Prostate gland (tissue), 2 donors: ENCODE data around the gene CRLF3. TPM values are rescaled to one million over a fixed set of nuclear protein-coding genes. Genes with fewer than 3 reads are reported as not detected.
"Not testable (repeated sequence)": the region's sequence is repeated elsewhere in the genome, so short reads cannot be mapped to it uniquely, and the experiment has no call there.

ENCODE experiments used
- DNase-seq: peaks from one replicate; pipeline ENCODE4 v3.0.0-alpha.2; 2019; ENCODE audit warnings: low spot score
- H3K27ac ChIP-seq, 2 donors: fragments of 200-600 bp; sonication (generic); 2 replicates each; pipeline ENCODE4 v1.5.1; 2017 to 2019
- H3K27me3 ChIP-seq: fragments of 200-600 bp; sonication (generic); replicated peaks from 2 replicates; pipeline ENCODE4 v1.5.1; 2019; ENCODE audit not compliant: insufficient read depth
- H3K36me3 ChIP-seq, 2 donors: fragments of 200-600 bp; sonication (generic); 1 replicate in 1 of 2; 2 replicates in 1 of 2; pipeline versions ENCODE4 v1.5.1 to v1.8.1; 2017 to 2019
- H3K4me1 ChIP-seq: fragments of 200-600 bp; sonication (generic); replicated peaks from 2 replicates; pipeline ENCODE4 v1.5.1; 2019
- H3K4me3 ChIP-seq, 2 donors: fragments of 200-600 bp; sonication (generic); 2 replicates each; pipeline ENCODE4 v1.5.1; 2017 to 2019
- H3K9me3 ChIP-seq: fragments of 200-600 bp; sonication (generic); 2 replicates; pipeline ENCODE4 v1.5.1; 2017
- POLR2A ChIP-seq: fragments of 450-650 bp; IDR thresholded peaks from one replicate; pipeline ENCODE4 v1.6.1; 2016; ENCODE audit warnings: antibody characterized with exemption, mild to moderate bottlenecking
- POLR2AphosphoS5 ChIP-seq: sonication (generic); formaldehyde crosslinking; IDR thresholded peaks from one replicate; pipeline ENCODE4 v1.6.1; 2017; ENCODE audit warnings: antibody characterized with exemption
- WGBS: methylation state at CpG from one replicate; pipeline ENCODE4 v1.1.5; 2018; 5-methylcytosine and 5-hydroxymethylcytosine counted together
- intact Hi-C: fragments of 100-400 bp; cut with DNase I; formaldehyde crosslinking; loops from one replicate; pipeline ENCODE4 v1.14.2; 2022
- total RNA-seq, 2 donors: library from RNA; depleted of rRNA; stranded (reverse); fragments of >200 nt; gene quantifications; one replicate each; pipeline ENCODE4 v1.1.0, GENCODE V29; 2016
- TF ChIP-seq, protein P1 (sequence below), 4 experiments: fragments of 200-600 bp in 2 of 4; fragments of 450-650 bp in 2 of 4; sonication (generic) in 2 of 4; IDR thresholded peaks; 1 replicate in 3 of 4; 2 replicates in 1 of 4; pipeline ENCODE4 v1.5.1; 2016 to 2019; ENCODE audit warnings: antibody characterized with exemption in 4 of 4, mild to moderate bottlenecking in 2 of 4, moderate library complexity in 2 of 4

Gene CRLF3
- total RNA-seq, 2 donors from 2014 or later = 8.0 to 14.8 TPM

DNA sequence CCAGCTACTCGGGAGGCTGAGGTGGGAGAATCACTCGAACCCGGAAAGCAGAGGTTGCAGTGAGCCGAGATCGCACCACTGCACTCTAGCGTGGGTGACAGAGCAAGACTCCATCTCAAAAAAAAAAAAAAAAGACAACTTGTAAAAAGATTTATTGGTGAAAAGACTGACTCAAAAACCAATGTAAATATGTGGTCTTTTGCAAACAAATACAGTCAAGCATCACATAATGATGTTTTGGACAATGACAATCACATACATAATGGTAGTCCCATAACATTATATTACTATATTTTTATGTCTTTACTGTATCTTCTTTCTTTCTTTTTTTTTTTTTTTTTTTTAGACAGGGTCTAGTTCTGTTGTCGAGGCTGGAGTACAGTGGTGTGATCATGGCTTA is 8.3 kb downstream of the CRLF3 start:
- Histone ChIP-seq H3K36me3 (no peaks in the 10 kb centered on the region), H3K27me3 (no peaks in the 10 kb centered on the region), H3K4me1 (no peaks in the 10 kb centered on the region), H3K9me3 (no peaks in the 10 kb centered on the region), H3K4me3 (no peak overlapping the region), H3K27ac (no peak overlapping the region)
- no peak for DNase-seq
- WGBS = 91% methylated on average over 7 of the region's 7 CpGs
- intact Hi-C loops = no loop called here
- TF ChIP-seq, protein P1, sequence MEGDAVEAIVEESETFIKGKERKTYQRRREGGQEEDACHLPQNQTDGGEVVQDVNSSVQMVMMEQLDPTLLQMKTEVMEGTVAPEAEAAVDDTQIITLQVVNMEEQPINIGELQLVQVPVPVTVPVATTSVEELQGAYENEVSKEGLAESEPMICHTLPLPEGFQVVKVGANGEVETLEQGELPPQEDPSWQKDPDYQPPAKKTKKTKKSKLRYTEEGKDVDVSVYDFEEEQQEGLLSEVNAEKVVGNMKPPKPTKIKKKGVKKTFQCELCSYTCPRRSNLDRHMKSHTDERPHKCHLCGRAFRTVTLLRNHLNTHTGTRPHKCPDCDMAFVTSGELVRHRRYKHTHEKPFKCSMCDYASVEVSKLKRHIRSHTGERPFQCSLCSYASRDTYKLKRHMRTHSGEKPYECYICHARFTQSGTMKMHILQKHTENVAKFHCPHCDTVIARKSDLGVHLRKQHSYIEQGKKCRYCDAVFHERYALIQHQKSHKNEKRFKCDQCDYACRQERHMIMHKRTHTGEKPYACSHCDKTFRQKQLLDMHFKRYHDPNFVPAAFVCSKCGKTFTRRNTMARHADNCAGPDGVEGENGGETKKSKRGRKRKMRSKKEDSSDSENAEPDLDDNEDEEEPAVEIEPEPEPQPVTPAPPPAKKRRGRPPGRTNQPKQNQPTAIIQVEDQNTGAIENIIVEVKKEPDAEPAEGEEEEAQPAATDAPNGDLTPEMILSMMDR (IDR thresholded peaks at IDR 0.05) = no peak
- no peak for TF ChIP-seq POLR2AphosphoS5

DNA sequence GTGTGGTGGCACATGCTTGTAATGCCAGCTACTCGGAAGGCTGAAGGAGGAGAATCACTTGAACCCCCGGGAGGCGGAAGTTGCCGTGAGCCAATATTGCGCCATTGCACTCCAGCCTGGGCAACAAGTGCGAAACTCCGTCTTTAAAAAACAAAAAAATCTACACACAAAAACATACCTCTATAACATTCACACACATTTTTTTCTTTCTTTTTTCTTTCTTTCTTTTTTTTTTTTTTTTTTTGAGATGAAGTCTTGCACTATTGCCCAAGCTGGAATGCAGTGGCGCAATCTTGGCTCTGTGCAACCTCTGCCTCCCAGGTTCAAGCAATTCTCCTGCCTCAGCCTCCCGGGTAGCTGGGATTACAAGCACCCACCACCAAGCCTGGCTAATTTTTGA is 9.6 kb downstream of the CRLF3 start:
- WGBS = 95% methylated on average over 9 of the region's 9 CpGs
- H3K27me3 ChIP-seq, H3K27ac ChIP-seq, H3K4me1 ChIP-seq, H3K4me3 ChIP-seq, DNase-seq, H3K9me3 ChIP-seq, H3K36me3 ChIP-seq, intact Hi-C loops: not testable (repeated sequence)

DNA sequence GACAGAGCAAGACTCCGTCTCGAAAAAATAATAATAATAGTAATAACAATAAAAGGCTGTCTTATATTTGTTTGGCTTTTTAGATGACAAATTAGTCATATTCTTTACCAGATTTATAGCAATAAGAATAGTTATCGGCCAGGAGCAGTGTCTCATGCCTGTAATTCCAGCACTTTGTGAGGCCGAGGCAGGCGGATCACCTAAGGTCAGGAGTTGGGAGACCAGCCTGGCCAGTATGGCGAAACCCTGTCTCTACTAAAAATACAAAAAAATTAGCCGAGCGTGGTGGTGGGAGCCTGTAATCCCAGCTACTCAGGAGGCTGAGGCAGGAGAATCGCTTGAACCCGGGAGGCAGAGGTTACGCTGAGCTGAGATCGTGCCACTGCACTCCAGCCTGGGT is 10.3 kb downstream of the CRLF3 start:
- DNase-seq, H3K36me3 ChIP-seq, intact Hi-C loops, H3K4me1 ChIP-seq, H3K4me3 ChIP-seq, H3K9me3 ChIP-seq, H3K27ac ChIP-seq, H3K27me3 ChIP-seq: not testable (repeated sequence)
- 93% methylated on average over 12 of the region's 12 CpGs for WGBS

DNA sequence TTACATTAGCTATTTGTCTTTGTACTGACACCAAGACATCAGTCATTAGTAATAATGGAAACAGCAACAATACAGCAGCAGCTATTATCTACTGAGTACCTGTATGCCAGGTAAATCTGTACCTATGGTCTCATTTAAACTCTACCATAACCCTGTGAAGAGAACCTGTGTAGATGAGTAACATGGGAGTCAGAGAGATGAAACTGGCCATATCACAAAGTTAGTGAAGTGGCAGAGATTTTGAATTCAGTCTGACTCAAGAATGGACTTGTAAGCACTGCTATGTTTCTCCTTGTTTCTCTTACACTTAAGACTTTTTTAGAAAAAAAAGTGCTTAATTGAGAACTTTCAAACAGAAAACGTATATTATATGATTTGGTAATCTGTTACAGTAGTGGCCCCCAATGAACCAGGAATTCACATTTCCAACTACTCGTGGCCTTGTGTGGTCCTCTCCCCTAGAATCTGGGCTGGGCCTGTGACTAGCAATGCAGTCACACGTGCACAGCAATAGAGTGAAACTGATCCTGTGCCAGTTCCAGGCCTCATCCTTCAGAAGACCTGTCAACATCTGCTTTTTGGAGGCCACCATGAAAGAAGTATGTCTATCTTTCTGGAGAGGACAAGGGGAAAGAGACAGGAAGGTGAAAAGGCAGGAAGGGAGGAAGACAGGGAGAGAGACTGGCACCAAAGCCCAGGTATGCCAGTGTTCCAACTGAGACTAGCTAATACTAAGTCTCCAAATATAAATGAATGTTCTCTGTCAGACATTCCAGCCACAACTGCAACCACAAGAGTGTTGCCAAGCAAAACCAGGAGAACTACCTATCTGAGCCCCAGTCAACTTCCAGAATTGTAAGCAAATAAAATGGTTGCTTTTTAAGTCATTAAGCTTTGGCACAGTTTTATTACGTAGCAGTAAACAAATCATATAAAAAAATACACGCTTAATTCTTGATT is 12.0 kb downstream of the CRLF3 start:
- Histone ChIP-seq H3K36me3 (no peaks in the 10 kb centered on the region), H3K4me3 (no peak overlapping the region), H3K9me3 (no peaks in the 10 kb centered on the region), H3K27me3 (no peaks in the 10 kb centered on the region), H3K27ac (no peak overlapping the region), H3K4me1 (no peaks in the 10 kb centered on the region)
- WGBS = 50% methylated on average over 5 of the region's 5 CpGs
- no peak for DNase-seq
- intact Hi-C loops = no loop called here
- TF ChIP-seq POLR2A = no peak
- TF ChIP-seq, protein P1 (IDR thresholded peaks at IDR 0.05) = no peak
- TF ChIP-seq POLR2AphosphoS5 = no peak

DNA sequence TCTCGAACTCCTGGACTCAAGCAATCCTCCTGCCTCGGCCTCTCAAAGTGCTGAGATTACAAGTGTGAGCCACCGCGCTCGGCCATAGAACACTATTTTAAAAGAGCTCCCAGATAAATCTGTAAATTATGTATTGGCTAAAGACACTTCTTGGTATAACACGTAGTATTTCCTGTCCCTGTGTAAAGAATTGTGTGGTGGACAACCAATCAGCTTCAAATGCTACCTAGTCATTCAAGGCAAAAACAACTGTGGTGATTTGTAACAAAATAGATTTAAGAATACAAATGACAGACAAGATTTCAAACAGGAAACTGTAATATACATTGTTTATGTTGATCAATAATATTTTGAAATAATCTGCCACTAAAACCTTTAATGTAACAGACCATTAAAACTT is 14.6 kb downstream of the CRLF3 start:
- Histone ChIP-seq H3K4me1 (no peaks in the 10 kb centered on the region), H3K27me3 (no peaks in the 10 kb centered on the region), H3K9me3 (no peaks in the 10 kb centered on the region), H3K36me3 (no peaks in the 10 kb centered on the region), H3K27ac (no peak overlapping the region), H3K4me3 (no peak overlapping the region)
- no peak for TF ChIP-seq POLR2A
- TF ChIP-seq, protein P1 (IDR thresholded peaks at IDR 0.05) = no peak
- TF ChIP-seq POLR2AphosphoS5 = no peak
- intact Hi-C loops = no loop called here
- WGBS = 94% methylated on average over 6 of the region's 6 CpGs
- DNase-seq = no peak

DNA sequence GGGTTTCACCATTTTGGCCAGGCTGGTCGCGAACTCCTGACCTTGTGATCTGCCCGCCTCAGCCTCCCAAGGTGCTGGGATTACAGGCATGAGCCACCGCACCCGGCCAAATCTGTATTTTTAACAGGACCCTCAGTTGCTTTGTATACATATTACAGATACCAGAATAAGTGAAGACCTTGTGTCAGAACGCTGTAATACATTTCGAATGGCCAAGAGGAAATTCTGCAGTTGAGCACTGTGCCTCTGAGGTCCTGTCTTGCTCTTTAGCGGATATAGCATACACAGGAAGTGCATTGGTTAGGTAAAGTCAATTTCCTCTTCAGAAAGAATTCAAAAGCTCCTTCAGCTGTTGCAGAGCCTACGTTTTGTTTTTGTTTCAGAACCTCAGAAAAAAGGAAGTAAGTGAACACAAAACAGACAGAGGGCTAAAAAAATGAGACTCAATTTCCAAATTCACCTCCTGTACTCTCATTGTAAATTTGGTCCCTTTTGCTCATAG is 15.7 kb downstream of the CRLF3 start:
- Histone ChIP-seq H3K4me1 (no peaks in the 10 kb centered on the region), H3K27me3 (no peaks in the 10 kb centered on the region), H3K36me3 (no peaks in the 10 kb centered on the region), H3K27ac (no peak overlapping the region), H3K4me3 (no peak overlapping the region), H3K9me3 (no peaks in the 10 kb centered on the region)
- intact Hi-C loops = no loop called here
- 81% methylated on average over 9 of the region's 9 CpGs for WGBS
- no peak for DNase-seq
- no peak for TF ChIP-seq POLR2A
- TF ChIP-seq, protein P1 (IDR thresholded peaks at IDR 0.05) = no peak
- no peak for TF ChIP-seq POLR2AphosphoS5
